Caco-2 (cell line): ENCODE data around the gene NTNG1. TPM values are rescaled to one million over a fixed set of nuclear protein-coding genes. Genes with fewer than 3 reads are reported as not detected.
A peak's percentile ranks its signal among the peaks of the same experiment; 100 is the strongest.

Experiments
- BruUV-seq: library from RNA; stranded (reverse); fragments of 400-500 nt; replicated peaks from 2 replicates; lab custom pipeline; 2021; lab: Mats Ljungman, UMichigan
- CTCF ChIA-PET: fragments of 300-600 bp; sonication (Branson Sonifier 250); formaldehyde crosslinking; loops from one replicate; lab custom pipeline; 2022; ENCODE audit warnings: antibody characterized with exemption; lab: Charles Lee
- POLR2A ChIA-PET: fragments of 300-600 bp; sonication (Branson Sonifier 250); formaldehyde crosslinking; loops from one replicate; lab custom pipeline; 2022; ENCODE audit warnings: antibody characterized with exemption; lab: Charles Lee
- DNase-seq, 2 experiments: peaks; one replicate each; pipeline versions ENCODE4 v3.0.0 to v3.0.0-alpha.2; 2020 to 2022
- H3K27me3 ChIP-seq: replicated peaks from 2 replicates; pipeline ENCODE4 v1.6.0; 2011; ENCODE audit warnings: low read length; ENCODE audit not compliant: control insufficient read depth, insufficient read depth
- H3K36me3 ChIP-seq: 2 replicates; pipeline ENCODE4 v1.5.1; 2011; ENCODE audit warnings: low read length; ENCODE audit not compliant: control insufficient read depth, insufficient read depth
- H3K4me1 ChIP-seq: fragments of 250-450 bp; sonication (Bioruptor Pico); 2 replicates; pipeline ENCODE4 v1.5.1; 2020; ENCODE audit warnings: mild to moderate bottlenecking
- H3K4me3 ChIP-seq: 2 replicates; pipeline ENCODE4 v1.5.1; 2011; ENCODE audit warnings: low read depth, mild to moderate bottlenecking, control low read depth, low read length
- H3K9me3 ChIP-seq: fragments of 250-450 bp; sonication (Bioruptor Pico); 2 replicates; pipeline ENCODE4 v1.5.1; 2020; ENCODE audit warnings: mild to moderate bottlenecking, moderate library complexity
- H3K27ac Mint-ChIP-seq: one replicate; pipeline ENCODE4 v1.8.0; 2022; ENCODE audit warnings: mixed read lengths; ENCODE audit not compliant: unreplicated experiment
- H3K27me3 Mint-ChIP-seq: one replicate; pipeline ENCODE4 v1.8.0; 2022; ENCODE audit warnings: mixed read lengths; ENCODE audit not compliant: insufficient read depth, unreplicated experiment
- H3K36me3 Mint-ChIP-seq: one replicate; pipeline ENCODE4 v1.8.0; 2022; ENCODE audit warnings: mild to moderate bottlenecking, mixed read lengths; ENCODE audit not compliant: insufficient read depth, unreplicated experiment
- H3K4me1 Mint-ChIP-seq: one replicate; pipeline ENCODE4 v1.8.0; 2022; ENCODE audit warnings: low read depth, mixed read lengths; ENCODE audit not compliant: unreplicated experiment
- H3K4me3 Mint-ChIP-seq: one replicate; pipeline ENCODE4 v1.8.0; 2022; ENCODE audit warnings: mild to moderate bottlenecking, moderate library complexity, mixed read lengths; ENCODE audit not compliant: unreplicated experiment
- H3K9me3 Mint-ChIP-seq: one replicate; pipeline ENCODE4 v1.8.0; 2022; ENCODE audit warnings: mixed read lengths; ENCODE audit not compliant: unreplicated experiment
- intact Hi-C: fragments of 100-400 bp; cut with micrococcal nuclease; formaldehyde crosslinking; loops from one replicate; pipeline ENCODE4 v1.10.0; 2022; ENCODE audit not compliant: unreplicated experiment
- total RNA-seq: library from RNA; stranded (reverse); gene quantifications from 2 replicates; pipeline ENCODE4 v1.2.3, GENCODE V29; 2022
- TF ChIP-seq, protein P1 (sequence below), 2 experiments: fragments of 200-600 bp in 1 of 2; IDR thresholded peaks; 1 replicate in 1 of 2; 2 replicates in 1 of 2; pipeline versions ENCODE4 v1.5.1 to v1.8.0; 2011 to 2022; ENCODE audit warnings: antibody characterized with exemption in 1 of 2, control low read depth in 1 of 2, inconsistent platforms in 1 of 2, low read depth in 1 of 2, low read length in 1 of 2, mild to moderate bottlenecking in 1 of 2, moderate library complexity in 1 of 2; ENCODE audit not compliant: insufficient read depth in 1 of 2, severe bottlenecking in 1 of 2, unreplicated experiment in 1 of 2

The NTNG1 gene
- total RNA-seq, 1 experiment from 2014 or later: not detected

DNA sequence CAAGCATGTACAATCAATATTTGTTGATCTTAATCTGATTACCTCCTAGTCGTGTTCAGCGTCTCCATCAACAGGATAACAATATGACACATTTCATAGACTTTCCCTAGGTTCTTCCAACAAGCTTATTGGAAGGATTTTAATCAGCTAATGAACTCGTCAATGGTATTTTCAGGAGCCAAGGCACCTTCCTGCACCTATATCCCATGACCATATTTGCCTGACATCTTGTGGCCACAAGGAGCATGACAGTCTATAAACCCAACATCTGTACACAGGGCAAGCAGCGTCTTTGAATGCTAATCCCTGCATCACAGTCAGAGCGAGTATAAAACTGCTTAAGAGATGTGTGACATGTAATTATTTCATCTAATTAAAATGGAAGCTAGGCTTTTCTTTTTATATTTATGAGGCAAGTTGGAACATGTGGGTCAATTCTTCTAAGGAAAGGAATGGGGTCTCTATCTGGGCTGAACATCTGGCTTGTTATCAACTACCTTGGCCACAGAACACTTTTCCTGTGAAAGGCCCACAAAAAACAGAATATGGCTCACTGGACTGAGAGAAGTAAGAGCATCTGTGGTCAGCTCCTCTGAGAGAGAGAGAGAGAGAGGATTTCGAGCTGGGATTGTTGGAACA lies 388.8 kb downstream of the NTNG1 start:
- TF ChIP-seq, protein P1, sequence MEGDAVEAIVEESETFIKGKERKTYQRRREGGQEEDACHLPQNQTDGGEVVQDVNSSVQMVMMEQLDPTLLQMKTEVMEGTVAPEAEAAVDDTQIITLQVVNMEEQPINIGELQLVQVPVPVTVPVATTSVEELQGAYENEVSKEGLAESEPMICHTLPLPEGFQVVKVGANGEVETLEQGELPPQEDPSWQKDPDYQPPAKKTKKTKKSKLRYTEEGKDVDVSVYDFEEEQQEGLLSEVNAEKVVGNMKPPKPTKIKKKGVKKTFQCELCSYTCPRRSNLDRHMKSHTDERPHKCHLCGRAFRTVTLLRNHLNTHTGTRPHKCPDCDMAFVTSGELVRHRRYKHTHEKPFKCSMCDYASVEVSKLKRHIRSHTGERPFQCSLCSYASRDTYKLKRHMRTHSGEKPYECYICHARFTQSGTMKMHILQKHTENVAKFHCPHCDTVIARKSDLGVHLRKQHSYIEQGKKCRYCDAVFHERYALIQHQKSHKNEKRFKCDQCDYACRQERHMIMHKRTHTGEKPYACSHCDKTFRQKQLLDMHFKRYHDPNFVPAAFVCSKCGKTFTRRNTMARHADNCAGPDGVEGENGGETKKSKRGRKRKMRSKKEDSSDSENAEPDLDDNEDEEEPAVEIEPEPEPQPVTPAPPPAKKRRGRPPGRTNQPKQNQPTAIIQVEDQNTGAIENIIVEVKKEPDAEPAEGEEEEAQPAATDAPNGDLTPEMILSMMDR (IDR thresholded peaks at IDR 0.05; ENCODE audit: insufficient read depth in 1 of 2, low read depth in 1 of 2, low read length in 1 of 2, severe bottlenecking in 1 of 2, unreplicated experiment in 1 of 2): peak; percentile 55
- no peak overlapping the region for H3K4me3 Mint-ChIP-seq
- BruUV-seq: no TSS peak

DNA sequence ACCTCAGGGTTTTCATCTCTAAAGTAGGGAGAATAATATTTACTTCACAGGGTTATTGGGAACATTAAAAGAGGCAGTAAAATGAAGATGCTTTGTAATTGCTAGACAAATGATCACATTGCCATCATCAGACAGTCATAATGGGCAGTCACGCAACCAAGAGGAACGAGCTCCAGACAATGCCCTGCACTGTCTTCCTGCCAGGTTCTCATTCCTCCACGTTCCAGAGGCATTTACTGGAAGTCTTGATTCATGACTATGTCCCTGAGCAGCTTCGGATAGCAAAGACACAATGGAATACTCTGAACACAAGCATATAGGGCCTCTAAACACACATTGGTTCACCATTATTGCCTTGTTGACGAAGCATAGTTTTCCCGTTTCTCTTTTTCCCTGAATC lies 389.7 kb downstream of the NTNG1 start:
- H3K4me1 Mint-ChIP-seq: no peaks in the 10 kb centered on the region
- no peak for DNase-seq
- no peak overlapping the region for H3K27ac Mint-ChIP-seq
- no peaks in the 10 kb centered on the region for H3K36me3 Mint-ChIP-seq
- Histone ChIP-seq H3K27me3 (no peaks in the 10 kb centered on the region), H3K9me3 (no peaks in the 10 kb centered on the region), H3K4me3 (no peak overlapping the region), H3K4me1 (no peaks in the 10 kb centered on the region), H3K36me3 (no peaks in the 10 kb centered on the region)
- CTCF ChIA-PET: no interaction called here
- H3K4me3 Mint-ChIP-seq: no peak overlapping the region
- no TSS peak for BruUV-seq
- H3K27me3 Mint-ChIP-seq: peaks cover 2% of the 10 kb centered on the region
- intact Hi-C loops: loop anchor here (10.0 kb wide), 1 partner anchor 214 kb away; no protein-coding TSS in a partner anchor
- TF ChIP-seq, protein P1 (IDR thresholded peaks at IDR 0.05; ENCODE audit: insufficient read depth in 1 of 2, low read depth in 1 of 2, low read length in 1 of 2, severe bottlenecking in 1 of 2, unreplicated experiment in 1 of 2): no peak
- H3K9me3 Mint-ChIP-seq: no peaks in the 10 kb centered on the region
- POLR2A ChIA-PET: no interaction called here

More for the DNA sequence above, 388.8 kb downstream of the NTNG1 start:
- H3K27me3 Mint-ChIP-seq: no peaks in the 10 kb centered on the region
- no peak overlapping the region for H3K4me3 ChIP-seq
- H3K9me3 ChIP-seq: no peaks in the 10 kb centered on the region
- no peak overlapping the region for H3K27ac Mint-ChIP-seq
- no peaks in the 10 kb centered on the region for H3K4me1 Mint-ChIP-seq
- ChIA-PET POLR2A (no interaction called here), CTCF (interaction anchor here (1.5 kb wide), 1 partner anchor 99 kb away, joined by 3 read pairs; no protein-coding TSS in a partner anchor)
- no peaks in the 10 kb centered on the region for H3K9me3 Mint-ChIP-seq
- no peaks in the 10 kb centered on the region for H3K27me3 ChIP-seq
- H3K4me1 ChIP-seq: no peaks in the 10 kb centered on the region
- DNase-seq: peak; percentile 19 to 35
- no peaks in the 10 kb centered on the region for H3K36me3 Mint-ChIP-seq
- no peaks in the 10 kb centered on the region for H3K36me3 ChIP-seq
- intact Hi-C loops: loop anchor here (1.0 to 10.0 kb wide), 3 partner anchors 99 to 252 kb away; no protein-coding TSS in a partner anchor

DNA sequence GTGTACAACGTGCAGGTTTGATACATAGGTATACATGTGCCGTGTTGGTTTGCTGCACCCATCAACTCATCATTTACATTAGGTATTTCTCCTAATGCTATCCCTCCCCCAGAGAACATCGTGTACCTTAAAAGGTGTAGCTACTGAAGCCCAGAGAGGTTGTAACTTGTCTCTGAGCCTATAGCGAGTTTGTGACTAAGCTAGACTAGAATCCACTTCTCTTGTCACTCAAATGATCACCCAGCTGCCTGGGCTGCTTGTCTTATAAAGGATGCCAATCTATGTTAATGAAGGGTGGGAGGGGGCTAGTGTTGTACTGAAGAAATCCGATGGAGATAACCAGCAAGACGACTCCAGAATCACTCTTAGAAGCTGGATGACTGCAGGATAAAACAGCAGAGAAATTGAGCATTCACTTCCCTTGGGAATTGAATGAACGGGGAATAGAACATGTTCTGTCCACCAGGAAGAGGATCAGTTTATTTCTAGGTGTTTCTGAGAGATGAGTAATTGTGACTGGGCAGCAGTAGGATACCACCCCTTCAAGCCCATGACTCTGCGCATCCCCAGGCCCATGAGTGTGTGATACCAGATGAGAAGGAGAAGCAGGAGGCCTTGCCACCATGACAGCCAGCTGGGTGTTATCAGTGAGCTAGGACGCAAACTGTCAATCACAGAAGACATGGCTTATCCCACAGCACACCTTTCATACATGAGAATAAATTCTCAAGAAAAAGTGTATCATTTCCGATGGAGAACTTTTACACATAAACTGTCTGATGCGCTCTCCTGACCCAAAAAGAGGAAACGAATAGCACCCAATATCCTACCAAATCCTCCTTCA lies 390.4 kb downstream of the NTNG1 start:
- no peak overlapping the region for H3K4me3 ChIP-seq
- Mint-ChIP-seq H3K36me3 (no peaks in the 10 kb centered on the region), H3K27ac (no peak overlapping the region), H3K4me1 (no peaks in the 10 kb centered on the region), H3K27me3 (peaks cover 4% of the 10 kb centered on the region), H3K9me3 (no peaks in the 10 kb centered on the region), H3K4me3 (no peak overlapping the region)
- H3K27me3 ChIP-seq: no peaks in the 10 kb centered on the region
- H3K4me1 ChIP-seq: no peaks in the 10 kb centered on the region
- ChIA-PET CTCF (interaction anchor here (0.7 kb wide), 1 partner anchor 217 kb away, joined by 3 read pairs; no protein-coding TSS in a partner anchor), POLR2A (no interaction called here)
- TF ChIP-seq, protein P1 (IDR thresholded peaks at IDR 0.05; ENCODE audit: insufficient read depth in 1 of 2, low read depth in 1 of 2, low read length in 1 of 2, severe bottlenecking in 1 of 2, unreplicated experiment in 1 of 2): no peak
- intact Hi-C loops: loop anchor here (10.0 kb wide), 1 partner anchor 214 kb away; no protein-coding TSS in a partner anchor
- no peaks in the 10 kb centered on the region for H3K36me3 ChIP-seq
- BruUV-seq: no TSS peak
- H3K9me3 ChIP-seq: no peaks in the 10 kb centered on the region
- DNase-seq: no peak
